HG02943 (cell line): ENCODE data around the gene PAPPA2.

ENCODE experiments used
- ATAC-seq: cut with Tn5 transposase; IDR thresholded peaks from one replicate; pipeline ENCODE4 v1.9.1; 2021; ENCODE audit warnings: mild to moderate bottlenecking, low read depth, moderate library complexity; ENCODE audit not compliant: unreplicated experiment

PAPPA2 gene

DNA sequence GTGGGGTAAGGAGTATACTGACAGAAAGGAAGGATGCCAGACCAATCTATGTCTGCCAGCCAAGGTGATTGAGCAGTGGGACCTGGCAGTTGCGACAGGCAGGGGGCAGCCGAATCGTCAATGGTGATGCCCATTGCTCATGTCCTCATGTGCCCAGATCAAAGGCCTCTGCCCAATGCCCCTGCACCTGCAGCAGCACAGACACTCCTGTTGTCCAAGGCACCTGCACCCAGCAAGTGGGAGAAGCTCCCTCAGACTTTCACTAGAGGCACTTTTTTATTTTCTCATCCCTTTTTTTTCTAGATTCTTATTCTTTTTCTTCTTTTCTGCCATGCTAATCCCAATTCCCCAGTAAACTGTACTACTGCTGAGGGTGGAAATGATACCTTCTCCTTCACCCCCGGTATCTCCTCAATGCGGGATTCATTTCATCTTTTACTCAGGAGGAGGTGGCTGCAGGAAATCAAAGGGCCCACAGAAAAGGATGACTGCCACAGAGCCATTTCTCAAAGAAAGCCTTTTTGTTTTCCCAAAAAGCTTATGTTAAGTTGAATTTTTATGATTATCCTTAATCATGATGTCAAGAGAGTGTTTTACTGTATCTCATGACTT, 332.0 kb downstream of the PAPPA2 start:
- ATAC-seq = no peak

DNA sequence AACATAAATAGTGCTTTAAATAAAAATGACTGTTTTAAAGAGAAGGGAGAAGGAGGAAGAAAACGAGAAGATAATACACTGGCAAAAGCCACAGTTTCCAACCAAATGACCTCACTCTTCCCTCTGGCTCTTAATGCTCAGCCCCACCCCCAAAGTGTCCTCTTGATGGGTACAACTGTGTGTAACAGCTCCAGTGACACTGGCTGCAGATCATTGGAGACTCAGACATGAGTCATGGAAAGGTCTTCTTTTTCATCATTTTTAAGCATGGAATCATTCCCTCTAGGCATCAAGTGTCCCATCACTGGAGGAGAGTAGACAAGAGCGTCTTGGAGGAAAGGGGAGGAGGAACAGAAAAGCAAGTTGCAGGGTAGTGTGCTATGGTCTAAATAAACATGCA, 333.0 kb downstream of the PAPPA2 start:
- no peak for ATAC-seq

DNA sequence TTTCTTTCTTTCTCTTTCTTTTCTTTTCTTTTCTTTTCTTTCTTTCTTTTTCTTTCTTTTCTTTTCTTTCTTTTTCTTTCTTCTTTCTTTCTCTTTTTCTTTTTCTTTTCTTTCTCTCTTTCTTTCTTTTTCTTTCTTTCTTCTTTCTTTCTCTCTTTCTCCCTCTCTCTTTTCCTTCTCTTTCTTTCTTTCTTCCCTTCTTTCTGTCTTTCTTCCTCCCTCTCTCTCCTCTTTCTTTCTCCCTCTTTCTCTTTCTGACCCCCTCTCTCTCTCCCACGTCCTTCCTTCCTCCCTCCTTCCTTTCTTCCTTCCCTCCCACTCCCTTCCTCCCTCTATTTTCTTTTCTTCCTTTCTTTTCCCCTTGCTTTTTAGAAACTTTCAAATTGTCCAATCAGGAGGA, 333.6 kb downstream of the PAPPA2 start:
- ATAC-seq = no peak

DNA sequence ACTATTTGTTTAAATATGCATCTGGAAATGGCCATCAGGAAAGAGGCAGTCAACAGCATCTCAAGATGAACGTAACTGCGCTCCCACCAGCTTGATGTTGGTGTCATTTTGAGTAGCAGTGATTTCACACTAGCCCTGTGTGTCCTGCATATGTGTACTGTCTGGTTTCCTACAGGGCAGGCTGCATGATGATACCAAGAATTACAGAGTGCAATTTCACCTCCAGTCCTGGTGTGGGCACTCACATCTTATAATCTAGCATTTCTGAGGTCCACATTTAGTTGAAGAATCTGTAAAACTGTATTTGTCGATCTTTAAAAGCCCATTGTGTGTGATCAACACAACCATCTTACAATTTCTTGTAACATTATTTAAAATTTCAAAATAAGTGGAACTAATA, 336.4 kb downstream of the PAPPA2 start:
- ATAC-seq = no peak

DNA sequence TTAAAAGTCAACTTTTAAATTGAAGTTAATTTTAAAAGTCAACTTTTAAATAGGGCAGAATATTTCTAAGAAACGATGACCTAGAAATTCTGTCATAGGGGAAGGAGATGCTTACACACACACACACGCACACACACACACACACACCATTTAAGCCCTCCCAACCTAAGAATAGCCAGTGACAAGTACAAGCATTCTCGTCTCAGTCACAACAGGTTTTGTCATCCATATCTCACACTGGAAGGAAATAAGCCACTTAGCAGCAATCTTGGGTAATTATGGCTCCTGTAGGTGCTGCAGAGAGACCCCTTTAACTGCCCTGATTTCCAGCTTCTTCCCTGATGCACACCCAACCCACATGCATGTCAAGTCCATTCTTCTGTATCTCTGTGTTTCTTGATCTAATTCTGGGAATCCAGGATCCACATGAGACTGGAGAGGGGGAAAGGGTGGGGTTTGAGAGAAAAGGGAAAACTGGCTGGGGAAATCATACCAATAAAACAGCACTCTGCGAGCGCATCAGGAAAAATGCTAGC, 338.1 kb downstream of the PAPPA2 start:
- no peak for ATAC-seq

DNA sequence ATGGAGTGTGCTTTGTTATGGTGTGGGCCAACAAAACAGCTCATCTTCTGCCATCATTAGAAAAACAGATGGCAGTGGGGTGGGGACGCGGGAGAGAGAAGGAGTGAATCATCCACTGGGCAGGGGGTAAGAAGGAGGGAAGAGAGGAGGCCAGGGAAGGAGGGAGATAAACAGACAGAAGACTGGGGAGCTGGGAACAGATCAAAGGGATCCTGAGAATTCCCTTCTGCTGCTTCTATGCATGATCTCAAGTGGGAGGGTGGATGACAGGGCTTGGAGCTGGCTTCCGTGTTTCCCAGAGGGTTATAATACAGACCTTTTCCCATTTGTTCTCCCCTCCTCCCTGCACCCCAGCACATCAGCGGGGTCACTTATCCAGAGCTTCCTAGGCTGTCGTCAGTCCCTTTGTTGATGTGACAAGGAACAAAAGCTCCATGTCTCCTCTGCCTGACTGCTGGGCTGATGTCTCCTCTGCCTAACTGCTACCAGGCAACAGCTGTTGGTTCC, 338.6 kb downstream of the PAPPA2 start:
- no peak for ATAC-seq

DNA sequence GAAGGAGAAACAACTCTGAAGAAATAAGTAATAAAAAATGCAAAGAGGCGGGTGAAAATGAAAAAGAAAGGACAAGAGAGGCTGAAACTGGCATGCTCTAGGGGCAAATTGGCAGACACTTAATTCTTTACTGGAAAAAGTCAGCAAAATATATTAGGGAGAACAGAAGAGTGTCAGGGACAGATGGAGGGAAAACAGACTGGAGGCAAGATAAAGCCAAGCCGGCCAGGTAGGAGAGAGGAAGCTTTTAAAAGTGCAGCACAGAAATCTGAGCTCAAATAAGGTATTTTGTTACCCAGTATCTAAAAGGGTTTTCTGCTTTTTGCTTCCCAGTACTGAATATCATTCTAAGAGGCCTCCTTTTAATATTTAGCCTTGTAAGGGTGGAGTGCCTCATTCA, 339.3 kb downstream of the PAPPA2 start:
- no peak for ATAC-seq

DNA sequence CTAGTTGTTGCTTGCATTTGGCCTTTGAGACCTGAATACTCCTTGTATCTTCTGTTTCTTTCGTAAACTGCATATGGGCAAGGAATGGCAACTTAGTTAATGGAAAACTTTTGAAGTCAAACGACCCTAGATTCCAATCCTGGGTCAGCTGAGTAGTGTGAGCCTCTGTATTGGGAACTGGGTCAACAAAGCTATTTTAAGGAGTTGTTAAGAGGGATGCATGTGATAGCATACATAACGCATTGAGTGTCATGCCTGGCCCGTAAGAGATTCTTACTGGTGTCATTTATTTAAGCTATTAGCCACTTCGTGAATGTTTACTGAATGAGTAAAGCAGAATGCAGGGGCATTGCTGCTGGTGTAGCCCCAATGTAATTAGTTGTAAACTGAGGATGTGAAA, 340.1 kb downstream of the PAPPA2 start:
- no peak for ATAC-seq

DNA sequence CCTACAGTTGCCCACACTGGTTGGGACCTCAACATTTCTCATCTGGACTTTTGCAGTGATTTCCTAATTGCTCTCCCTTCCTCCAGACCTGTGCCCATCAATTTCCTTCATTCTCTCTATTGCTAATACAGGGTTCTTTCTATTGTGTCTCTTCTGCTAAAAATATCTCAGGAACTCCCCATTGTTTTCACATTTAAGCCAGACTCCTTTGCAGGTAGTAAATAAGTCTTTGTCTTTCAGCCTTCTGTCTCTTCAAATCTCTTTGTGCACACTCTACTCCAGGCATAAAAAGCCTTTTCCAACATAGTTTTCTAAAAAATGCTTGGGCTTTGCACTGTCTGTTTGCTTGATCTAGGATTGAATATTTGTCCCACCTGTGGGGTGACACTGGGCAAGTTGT, 340.6 kb downstream of the PAPPA2 start:
- ATAC-seq = no peak

DNA sequence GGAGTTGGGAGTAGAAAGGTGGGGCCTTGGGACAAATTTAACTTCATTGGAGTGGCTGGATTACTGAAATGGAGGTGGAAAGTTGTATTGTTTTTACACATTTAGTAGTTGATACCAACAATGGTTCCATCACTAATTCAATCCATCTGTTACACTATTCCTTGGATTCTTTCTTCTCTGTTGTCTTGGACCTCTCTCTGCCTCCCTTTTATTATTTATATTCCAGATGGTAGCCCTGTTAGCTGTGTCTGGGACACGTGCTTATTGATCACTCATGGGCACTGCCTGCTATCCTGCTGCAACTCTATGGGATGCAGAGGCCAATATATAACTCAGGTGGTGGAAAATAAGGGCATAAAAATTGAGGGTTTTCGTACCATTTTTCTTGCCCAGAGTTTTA, 346.3 kb downstream of the PAPPA2 start:
- ATAC-seq = no peak

DNA sequence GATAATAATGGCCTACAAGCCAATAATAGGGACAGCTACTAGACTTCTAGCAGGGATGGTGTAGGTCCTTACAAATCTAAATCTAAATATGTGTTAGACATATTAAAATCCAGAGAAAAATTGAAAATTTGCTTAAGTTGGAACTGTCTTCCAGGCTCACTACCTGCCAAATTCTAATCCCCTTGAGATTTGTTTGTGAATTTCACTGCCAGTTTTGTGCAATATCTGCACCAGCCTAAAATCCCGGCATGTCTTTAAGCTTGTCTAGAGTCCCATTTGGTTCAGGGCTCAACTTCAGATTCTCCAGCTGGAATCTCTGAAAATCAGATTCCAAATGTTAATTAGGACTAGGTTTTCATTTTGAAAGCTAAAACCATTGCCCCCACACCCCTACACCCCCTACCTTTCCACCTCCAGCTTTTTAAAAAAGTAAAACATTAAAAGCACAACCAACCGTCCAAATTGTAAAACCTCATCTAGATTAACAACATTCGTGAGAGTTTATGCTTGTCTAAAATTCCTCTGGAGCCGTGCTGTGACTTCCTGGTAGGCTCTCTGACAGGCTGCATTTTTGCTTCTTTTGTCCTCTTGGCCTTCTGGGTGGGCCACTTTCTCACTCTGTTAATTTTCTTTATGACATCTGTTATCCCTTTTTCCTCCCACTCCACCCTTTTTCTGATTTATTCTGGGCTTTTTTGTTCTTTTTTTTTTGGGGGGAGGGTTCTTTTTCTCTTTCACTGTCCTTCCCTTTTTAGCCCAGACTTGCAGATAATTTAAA, 348.7 kb downstream of the PAPPA2 start:
- ATAC-seq = no peak

DNA sequence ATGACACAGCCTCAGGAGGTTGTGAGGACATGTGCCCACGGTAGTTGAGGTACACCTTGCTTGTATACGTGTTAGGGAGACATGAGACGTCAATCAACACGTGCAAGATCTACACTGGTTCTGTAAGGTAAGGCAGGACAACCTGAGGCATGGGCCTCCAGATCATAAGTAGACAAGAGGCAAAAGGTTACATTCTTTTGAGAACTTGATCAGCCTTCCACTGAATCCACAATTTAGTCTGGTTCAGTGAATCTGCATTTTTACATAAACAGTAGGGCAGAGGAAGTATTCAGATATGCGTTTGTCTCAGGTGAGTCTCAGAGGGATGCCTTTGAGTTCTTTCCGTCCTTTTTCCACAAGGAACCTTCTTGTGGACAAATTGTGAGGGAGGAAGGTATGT, 352.6 kb downstream of the PAPPA2 start:
- no peak for ATAC-seq

DNA sequence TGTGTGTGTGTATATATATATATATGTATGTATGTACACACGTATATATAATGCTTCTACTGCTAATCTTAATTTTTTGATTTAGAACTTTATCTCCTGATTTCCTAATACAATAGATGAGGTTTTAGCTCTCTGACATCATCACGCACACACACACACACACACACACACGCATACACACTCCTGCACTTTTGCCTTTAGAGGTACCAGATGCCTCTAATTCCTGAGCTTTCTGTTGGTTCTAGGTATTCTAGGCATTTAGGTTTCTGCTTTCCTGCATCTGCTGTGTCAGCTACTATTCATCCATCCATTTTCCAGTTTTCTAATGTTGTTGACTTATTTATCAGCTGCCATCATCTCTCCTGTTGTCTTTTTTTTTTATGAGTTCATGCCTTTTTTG, 353.3 kb downstream of the PAPPA2 start:
- no peak for ATAC-seq

DNA sequence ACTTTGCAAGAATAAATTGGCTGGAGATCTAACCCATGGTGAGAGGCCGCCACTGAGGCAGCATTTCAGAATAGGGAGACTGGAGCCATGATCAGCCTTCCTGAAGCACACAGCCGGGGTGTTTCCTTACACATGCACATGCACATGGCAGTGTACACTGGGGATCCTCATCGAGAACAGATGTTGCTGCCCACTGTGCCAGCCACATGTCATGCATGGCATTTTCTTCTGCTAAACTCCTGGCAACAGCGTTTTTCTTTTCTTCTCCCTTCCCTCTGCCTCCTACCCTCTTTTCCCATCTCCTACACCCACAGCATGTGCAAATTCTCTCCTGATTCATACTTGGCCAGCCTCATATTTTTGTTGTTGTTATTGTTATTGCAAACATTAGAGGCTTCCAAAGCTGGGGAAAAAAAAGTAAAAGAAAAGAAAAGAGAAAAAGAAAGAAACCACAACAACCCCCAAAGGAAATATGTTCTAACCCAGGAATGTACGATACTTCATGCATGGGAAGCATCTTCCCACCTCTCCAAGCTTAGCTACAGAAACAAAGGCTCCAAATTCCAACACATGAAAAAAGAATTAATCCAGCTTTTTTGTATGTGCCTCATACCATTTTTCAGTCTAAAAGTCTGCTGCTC, 357.5 kb downstream of the PAPPA2 start:
- ATAC-seq = no peak

DNA sequence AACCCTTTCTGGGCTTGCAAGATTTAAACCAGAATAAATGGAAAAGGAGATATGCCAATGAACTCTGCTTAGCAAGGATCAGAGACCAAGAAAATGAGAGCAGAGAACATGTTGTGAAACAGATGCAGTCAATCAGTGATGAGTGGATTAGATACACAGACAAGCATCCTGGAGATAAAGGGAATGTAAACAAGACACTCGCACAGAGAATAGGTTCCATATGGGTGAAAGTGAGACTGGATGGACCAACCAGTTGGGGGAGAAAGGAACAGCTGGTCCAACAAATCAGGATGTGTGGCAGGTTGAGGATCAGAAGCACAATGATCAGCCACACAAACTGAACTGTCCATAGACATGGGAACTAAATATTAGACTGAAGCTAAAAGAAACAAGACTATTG, 363.3 kb downstream of the PAPPA2 start:
- no peak for ATAC-seq

DNA sequence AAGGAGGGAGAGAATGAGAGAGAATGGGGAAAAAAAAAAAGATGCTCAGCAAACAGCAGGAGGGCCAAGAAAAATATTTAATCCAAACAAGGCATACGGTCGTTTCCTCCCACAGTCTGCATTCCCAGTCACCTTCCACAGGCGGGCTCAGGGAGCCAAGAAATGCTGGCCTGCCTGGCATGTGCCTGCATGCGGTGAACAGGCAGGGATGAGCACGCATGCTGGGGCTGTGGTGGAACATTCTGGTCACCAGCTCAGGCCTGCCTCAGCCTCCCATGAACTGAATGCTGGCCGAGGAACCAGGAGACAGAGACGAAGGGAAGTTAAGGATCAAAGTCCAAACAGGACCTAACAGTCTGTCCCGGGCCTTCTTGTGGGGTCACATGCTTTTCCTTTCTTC, 366.3 kb downstream of the PAPPA2 start:
- no peak for ATAC-seq

DNA sequence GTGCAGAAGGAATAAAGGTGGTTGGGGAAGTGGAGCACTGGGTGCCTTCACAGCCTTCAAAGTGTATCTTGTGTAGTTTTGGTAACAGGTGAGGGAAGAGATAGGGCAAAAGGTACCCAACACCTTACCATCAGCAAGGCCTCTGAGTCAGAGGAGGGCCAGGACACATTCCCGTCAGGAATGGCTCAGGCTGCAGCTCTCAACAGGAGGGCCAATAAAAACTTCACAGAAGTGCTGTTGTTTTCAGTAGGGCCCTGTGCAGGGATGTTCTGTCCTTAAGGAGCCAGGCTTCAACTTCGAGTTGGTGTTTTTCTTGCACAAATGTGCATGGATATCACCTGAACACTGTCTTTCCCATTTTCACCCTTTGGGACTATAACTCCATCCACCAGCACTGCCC, 368.2 kb downstream of the PAPPA2 start:
- no peak for ATAC-seq

DNA sequence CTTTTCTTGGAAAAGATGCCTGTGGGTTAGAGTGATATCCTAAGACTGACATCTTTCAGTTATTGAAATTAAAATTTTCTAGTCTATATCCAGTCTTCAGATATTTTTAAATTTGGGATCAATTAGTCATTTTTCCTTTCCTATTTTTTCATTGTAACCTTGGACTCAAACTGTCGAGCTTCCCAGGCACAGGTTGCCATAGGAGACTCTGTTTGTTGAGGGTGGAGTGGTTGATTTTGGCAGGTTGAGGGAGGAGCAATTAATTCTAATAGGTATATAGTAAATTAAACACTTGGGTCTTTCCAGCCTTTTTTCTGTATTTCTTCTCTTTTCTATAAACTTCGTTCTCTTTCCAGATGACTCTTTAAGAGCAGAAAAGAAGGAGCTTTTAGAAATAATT, 374.7 kb downstream of the PAPPA2 start:
- ATAC-seq = no peak

DNA sequence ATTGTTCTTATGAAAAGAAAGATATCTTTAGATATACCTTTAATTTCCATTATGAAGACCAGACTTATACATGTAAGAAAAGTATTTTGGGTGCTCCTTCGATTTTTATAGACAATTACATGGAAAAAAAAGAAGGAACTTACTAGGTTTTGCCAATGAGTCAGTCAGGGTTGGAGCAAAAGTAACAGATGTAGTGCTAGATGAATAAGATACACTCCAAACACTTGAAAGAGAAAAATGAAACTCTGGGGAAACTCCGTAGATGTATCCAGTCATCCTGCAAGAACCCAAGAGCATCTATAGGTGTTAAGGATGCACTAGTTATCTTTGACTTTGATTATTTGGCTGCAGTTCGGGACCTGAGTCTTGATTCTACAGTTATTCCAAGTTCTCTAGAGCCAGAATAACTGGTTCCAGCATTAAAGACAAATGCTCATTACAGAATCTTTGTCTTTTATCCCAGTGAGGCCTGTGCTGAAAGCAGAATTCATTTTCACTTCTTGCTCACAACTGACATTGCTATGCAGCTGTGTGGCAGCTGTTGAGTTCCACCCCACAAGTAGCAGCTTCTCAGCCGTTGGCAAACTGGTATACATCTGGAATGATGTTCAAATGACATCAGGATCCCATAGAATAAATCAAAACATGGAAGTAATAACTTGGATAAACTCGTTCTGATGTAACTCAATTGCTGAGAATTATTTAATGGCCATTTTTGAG, 375.5 kb downstream of the PAPPA2 start:
- no peak for ATAC-seq

DNA sequence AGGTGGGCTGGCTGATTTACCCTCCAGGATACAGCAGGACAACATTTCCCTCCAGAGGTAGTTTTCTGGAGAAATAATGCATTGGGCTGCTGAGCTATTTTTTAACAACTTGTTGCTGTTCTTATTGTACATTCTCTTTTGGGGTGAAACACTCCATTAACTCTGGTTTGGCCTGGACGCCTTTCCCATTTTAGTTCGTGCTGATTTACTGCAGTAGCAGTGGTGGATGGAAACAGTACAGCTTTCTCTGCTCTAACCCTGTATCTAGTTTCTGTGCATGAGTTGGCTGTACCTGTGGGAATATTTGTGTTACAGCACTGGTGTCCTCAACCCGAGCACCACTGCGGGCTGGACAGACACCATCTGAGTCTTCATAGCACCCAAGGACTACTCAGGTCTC, 376.2 kb downstream of the PAPPA2 start:
- ATAC-seq = no peak

DNA sequence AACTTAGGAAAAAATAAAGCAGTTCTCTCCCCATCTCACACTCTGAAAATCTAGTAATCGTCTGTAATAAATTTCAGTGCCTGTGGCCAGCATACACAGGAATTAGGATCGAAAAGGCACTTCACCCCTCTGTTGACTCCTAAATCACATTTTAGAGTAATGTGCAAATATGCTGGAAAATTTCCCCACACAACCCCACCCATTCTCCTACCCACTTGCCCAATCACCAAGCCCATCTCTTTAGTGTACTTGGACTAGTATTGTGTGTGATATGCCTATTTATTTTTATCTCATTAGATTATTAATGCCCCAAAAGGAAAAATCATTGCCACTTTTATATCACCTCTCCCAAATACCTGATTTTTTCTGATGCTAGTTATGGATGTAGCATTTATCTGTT, 378.3 kb downstream of the PAPPA2 start:
- no peak for ATAC-seq
